Effector CD8-positive, alpha-beta T cell (primary cell): Measurements from ENCODE around the gene ATP8A2.
"Not testable (repeated sequence)": the region's sequence is repeated elsewhere in the genome, so short reads cannot be mapped to it uniquely, and the experiment has no call there.

ENCODE experiments used
- DNase-seq: peaks from one replicate; lab custom pipeline; 2025; lab: John Stamatoyannopoulos, UW

The ATP8A2 gene

DNA sequence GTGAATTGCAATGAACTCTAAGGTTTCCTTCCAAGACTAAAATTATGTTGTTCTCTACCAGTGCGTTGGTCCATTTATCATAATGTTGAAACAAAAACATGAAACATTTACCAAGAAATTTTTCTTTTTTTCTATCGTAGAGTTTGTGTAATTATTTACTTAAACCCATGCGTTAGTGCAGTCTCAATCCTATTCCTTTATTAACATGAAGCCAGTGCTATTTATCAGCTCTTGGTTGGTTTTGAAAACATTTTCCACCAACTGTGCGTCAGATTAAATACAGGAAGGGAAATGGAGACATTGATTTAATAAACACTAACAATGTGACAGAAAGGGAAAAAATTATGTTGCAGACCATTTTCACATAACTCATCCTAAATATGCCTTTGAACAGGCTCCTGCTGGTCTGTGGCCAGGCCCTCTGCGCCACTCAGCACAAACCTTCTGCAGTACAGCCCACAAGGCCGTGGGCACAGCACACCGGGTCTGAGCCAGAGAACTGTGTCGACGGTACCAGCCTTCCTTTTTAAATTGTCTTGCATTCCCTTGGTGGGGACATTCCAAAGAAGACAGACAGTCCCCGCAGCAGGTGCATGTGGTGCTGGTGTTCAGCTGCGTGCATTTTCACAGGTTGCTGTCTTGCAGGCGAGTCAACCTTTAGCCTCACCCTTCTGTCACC, 544.2 kb downstream of the ATP8A2 start:
- no peak for DNase-seq

GRCh38 chr13:25920277-25920676, 548.5 kb downstream of the ATP8A2 start:
- no peak for DNase-seq

- DNase-seq: no peak
Measured at GRCh38 chr13:25920931-25921330, 549.2 kb downstream of the ATP8A2 start.

GRCh38 chr13:25922376-25922775, 550.6 kb downstream of the ATP8A2 start:
- DNase-seq: no peak

DNA sequence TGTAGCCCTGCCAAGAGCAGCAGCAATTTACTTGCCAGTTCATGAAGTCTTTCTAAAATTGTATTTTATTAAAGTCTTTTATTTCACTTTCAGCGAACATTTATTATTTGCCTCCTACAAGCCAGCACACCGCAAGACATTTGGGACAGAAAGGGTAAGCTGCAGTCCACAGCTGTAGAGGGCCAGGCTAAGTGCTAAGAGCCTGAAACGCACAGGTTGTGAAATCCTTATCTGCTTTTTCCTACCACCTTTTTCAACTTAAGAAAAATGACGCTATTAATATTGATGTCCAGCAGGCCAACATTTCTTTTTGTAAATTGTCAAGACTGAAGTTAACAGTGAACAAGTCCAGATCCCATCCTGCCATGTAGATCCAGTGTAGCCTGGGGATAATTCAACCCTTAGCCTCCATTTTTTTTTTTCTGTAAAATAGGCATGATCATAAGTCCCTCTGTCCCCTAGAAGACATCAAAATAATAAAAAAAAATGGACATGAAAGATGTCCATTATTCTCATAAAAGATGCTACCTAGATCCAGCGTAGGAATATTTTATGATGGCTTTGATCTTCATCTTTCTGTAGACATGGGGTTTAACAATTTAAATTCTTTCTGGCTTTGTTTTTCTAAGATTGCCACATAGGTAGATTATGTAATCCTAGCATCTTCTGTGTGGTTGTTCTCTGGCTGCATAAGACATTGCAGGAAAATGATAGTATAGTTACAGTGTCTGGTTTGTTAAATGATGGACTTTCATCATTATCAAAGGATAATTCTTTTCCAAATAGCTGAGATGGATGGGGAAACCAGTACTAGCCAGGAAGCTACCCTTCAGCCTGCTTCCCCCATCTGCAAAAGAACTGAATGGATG, 551.7 kb downstream of the ATP8A2 start:
- DNase-seq: no peak

DNA sequence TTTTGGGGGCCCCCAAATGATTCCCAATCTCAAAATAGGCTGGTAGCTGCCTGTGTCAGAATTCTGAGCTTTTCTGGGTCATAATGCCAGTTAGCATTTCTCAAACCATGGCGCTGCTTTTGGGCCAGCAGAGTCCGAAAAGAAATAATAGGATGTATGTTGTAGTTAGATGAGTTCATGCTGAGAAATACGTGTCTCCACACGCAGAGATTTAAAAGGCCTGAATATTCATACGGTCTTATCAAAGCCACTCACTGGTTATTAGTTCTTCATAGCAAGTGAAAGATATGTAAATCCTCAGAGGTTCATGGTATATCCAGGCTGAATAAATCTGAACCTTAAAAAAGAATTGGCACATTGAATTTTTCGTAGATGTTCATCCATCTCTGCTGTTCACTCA, 555.6 kb downstream of the ATP8A2 start:
- no peak for DNase-seq

GRCh38 chr13:25927932-25928331, 556.2 kb downstream of the ATP8A2 start:
- DNase-seq: no peak

GRCh38 chr13:25928941-25929505, 557.2 kb downstream of the ATP8A2 start:
- DNase-seq: no peak

DNA sequence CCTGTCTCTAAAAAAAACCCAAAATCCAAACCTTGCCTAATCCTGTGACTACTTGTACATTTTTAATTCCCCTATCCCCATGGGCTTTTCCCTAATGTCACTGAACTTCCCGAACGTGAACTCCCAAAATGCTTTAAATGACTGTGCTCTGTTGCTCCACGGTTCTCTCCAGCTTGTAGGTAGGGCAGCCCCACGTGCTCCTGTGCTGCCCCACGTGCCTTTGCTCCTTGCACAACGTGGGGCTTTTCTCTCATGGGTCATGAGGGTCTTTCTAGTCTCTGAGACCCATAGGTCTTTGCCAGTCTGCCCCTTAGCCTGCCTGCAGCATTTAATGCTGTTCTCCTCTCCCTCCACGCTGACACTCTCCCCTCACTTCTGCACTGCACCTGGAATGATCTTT, 558.0 kb downstream of the ATP8A2 start:
- no peak for DNase-seq

- no peak for DNase-seq
Measured at GRCh38 chr13:25930653-25931052, 558.9 kb downstream of the ATP8A2 start.

GRCh38 chr13:25932365-25932764, 560.6 kb downstream of the ATP8A2 start:
- DNase-seq: no peak

DNA sequence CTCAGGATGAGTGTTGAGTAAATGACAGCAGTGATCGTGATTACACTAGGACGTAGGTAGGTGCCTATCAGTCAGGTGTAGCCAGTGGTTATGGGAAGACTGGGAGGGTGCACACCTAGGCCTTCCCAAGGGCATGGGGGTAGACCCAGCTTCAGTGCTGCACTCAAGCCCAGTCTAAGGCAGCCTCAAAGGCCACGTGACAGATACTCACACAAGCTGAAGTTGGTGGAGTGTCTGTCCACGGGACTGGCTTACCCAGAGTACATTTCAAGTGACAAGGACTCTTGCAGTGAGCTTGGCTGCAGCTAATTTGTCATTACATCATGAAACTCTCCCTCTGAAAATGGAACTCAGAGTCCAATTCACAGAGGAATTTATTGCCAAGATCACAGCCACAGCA, 561.7 kb downstream of the ATP8A2 start:
- no peak for DNase-seq

DNA sequence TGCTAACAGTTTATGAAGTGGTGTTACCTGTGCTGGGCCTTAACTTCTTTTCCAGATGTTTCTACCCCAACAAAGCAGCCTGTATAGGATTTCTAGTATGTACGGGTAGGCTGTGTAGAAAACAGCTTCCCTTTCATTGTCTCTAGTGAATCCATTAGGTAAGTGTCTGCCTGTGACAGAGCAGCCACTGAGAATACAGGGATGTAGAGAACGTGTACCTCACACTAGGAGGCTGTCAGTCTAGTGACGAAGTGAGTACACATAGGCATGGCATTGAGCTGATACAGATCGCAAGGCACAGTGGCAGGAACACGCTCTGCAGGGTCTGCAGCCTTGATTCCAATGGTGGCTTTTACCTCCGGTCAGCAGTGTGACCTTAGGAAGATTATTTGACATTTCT, 562.4 kb downstream of the ATP8A2 start:
- no peak for DNase-seq

DNA sequence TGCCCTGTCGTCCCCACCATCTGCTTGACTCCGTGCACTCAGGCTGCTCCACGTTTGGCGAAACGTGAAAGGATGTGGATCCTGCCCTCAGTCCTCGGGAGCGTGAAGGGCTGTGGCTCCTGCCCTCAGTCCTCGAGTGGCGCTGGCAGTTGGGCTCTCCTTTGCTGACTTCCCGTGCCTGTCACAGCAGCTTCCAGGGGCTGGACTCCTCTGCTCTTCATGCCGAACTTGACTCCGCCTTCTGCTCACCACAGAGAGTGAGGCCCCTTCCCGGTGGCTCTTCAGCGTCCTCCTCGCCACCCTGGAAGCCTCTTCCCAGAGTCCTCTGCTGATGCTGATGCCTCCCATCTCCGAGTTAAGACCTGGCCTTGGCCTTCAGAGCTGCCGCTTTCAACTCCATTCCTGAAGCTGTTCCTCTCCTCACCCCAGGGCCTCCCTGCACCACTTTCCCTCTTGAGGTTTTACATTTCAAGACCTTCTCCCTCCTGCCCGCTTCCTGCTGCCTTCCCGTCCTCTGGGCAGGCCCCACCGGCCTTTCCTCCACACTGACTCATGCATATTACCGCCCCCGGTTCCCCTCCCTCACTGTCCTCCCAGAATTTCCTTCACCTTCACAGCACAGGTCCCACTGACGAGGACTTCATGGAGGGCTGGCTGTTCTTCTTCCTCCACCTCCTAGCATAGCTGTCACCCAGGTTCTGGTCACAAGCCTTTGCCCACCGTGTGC, 568.4 kb downstream of the ATP8A2 start:
- DNase-seq: no peak

DNA sequence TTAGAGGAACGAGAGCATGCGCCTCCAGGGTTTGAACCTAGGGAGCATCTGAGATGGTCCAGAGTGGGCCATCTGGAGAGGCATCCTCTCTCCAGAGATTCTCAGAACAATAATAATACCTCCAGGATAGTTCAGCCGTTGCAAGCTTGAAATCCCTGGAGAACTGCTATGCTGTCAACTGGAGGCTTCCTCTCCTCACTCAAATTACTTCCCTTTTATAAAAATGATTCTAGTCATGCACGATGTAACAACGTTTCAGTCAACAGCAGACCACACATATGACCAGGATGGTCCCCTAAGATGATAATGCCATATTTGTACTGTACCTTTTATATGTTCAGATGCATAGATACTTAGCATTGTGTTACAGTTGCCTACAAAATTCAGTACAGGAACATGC, 571.3 kb downstream of the ATP8A2 start:
- DNase-seq: no peak

DNA sequence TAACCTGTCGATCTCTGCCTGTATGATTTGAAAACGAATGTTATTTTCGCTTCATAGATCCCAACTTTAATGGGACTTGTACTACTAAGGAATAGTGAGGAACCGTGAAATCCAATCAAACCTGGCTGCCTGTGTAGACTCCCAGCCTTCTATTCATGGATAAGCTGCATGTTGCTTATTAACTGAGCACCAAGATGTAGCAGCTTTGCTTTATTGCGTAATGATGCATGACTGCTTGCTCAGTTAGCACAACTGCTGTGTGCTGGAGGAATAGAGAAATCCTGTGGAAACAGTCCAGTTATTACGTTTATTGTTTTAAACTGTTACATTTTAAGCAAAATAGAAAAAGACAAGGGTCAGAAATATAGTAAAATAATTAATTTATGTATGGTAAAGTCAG, 571.9 kb downstream of the ATP8A2 start:
- DNase-seq: no peak

DNA sequence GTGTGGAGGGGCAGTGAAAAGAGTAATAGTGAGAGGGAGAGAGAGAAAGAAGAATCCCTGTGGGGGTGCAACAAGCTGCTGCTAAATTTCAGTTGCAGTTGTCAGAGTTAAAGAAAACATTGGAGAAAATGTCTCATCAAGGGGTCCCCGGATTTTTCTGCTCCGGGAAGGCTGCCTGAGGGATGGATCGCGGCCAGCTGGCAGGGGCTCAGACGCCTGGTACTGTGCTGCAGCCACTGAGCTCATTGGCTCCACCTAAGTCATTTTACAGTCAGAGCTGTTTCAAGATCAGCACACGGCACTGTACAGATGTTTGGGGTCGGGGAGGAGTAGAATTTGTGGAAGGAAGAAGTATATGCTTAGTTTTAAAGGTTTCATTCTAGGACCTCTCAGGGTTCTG, 573.8 kb downstream of the ATP8A2 start:
- no peak for DNase-seq

GRCh38 chr13:25946321-25946720, 574.5 kb downstream of the ATP8A2 start:
- no peak for DNase-seq

GRCh38 chr13:25948910-25949309, 577.1 kb downstream of the ATP8A2 start:
- DNase-seq: no peak

DNA sequence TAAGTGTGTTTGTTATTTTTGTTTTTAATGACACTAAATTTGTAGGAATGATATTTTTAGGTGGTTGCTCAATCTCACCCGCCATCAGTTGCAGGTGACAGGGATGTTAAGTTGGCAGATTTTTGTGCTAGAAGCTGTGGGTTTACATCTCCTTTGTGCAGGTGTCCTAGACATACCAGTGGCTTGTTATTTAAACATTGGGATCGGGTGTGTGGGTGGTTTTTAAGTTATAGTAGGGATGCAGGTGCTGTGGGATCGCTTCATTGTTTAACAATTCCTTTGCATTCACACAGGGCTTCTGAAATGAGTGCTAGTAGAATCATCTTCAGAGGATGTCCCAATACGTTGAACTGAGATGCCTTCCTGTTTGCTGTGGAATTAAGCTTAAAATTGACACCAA, 580.1 kb downstream of the ATP8A2 start:
- DNase-seq: no peak

GRCh38 chr13:25954080-25954479, 582.3 kb downstream of the ATP8A2 start:
- DNase-seq: not testable (repeated sequence)

- DNase-seq: not testable (repeated sequence)
Measured at GRCh38 chr13:25954943-25955342, 583.2 kb downstream of the ATP8A2 start.
